ENCODE results near the gene TMEM151A. TPM values are rescaled to one million over a fixed set of nuclear protein-coding genes. Genes with fewer than 3 reads are reported as not detected.

TMEM151A gene
- total and polyA plus RNA-seq, 2 of the 4 experiments (the other 2 are of a cell fraction): 0.03 TPM; not detected in 1

GRCh38 chr11:66247295-66247694 is 44.4 kb upstream of the TMEM151A start:
- H3K4me2 ChIP-seq (ENCODE audit: low read depth, low read length): no peak overlapping the region
- H3K4me3 ChIP-seq (ENCODE audit: insufficient read depth, low read depth, low read length): no peak overlapping the region
- H3K14ac ChIP-seq (replicated peaks; ENCODE audit: low read depth, low read length): no peak overlapping the region
- no peak overlapping the region for H3K56ac ChIP-seq (ENCODE audit: extremely low read depth, insufficient read depth, low read length)
- no peak overlapping the region for H3K9ac ChIP-seq (ENCODE audit: low read depth, low read length)
- no peak overlapping the region for H2BK120ac ChIP-seq (ENCODE audit: low read depth, low read length)
- no peak overlapping the region for H2BK15ac ChIP-seq (ENCODE audit: low read depth, low read length)
- H3K18ac ChIP-seq (ENCODE audit: low read depth, low read length): no peak overlapping the region
- no peaks in the 10 kb centered on the region for H3K9me3 ChIP-seq (ENCODE audit: control insufficient read depth, insufficient read depth, low read length)
- no peak overlapping the region for H4K5ac ChIP-seq (ENCODE audit: low read depth, low read length)
- H3K79me1 ChIP-seq (ENCODE audit: low read depth in 1 of 2, low read length in 2 of 2): no peaks in the 10 kb centered on the region; a peak in 1 of 4 replicates
- no peak overlapping the region for H2BK5ac ChIP-seq (ENCODE audit: low read depth, low read length, poor library complexity, severe bottlenecking)
- peaks cover 11% of the 10 kb centered on the region; the same call in 1 of the 2 replicates for H3K9me1 ChIP-seq (ENCODE audit: insufficient read depth, low read length)
- no peak overlapping the region for H4K91ac ChIP-seq (ENCODE audit: insufficient read depth, low read depth, low read length)
- ATAC-seq (ENCODE audit: low read depth): no peak
- H2AK5ac ChIP-seq (ENCODE audit: low read depth, low read length): no peak overlapping the region
- no peak overlapping the region for H2BK20ac ChIP-seq (ENCODE audit: low read depth, low read length)
- no TSS peak for BruUV-seq (replicated peaks)
- no peak overlapping the region for H2AK9ac ChIP-seq (replicated peaks; ENCODE audit: low read depth, low read length, poor library complexity)
- no peaks in the 10 kb centered on the region for H3K4me1 ChIP-seq (ENCODE audit: control insufficient read depth, insufficient read depth, low read length)
- peaks cover 30% of the 10 kb centered on the region for H3K36me3 ChIP-seq (ENCODE audit: control insufficient read depth, insufficient read depth, low read length)
- no peak for DNase-seq
- H3K27ac ChIP-seq (ENCODE audit: insufficient read depth, low read length): no peak overlapping the region
- no peaks in the 10 kb centered on the region for H4K20me1 ChIP-seq (ENCODE audit: insufficient read depth, low read length)
- intact Hi-C loops (cut with micrococcal nuclease): no loop called here
- no peak overlapping the region for H2AFZ ChIP-seq (replicated peaks; ENCODE audit: low read length, poor library complexity)
- dilution Hi-C loops (cut with HindIII; ENCODE audit: low sequenced_read_pairs, unreplicated experiment): no loop called here
- in situ Hi-C loops (cut with MboI; ENCODE audit: low sequenced_read_pairs): no loop called here
- CTCF ChIA-PET: no interaction called here
- no peak overlapping the region for H3K4ac ChIP-seq (ENCODE audit: low read depth, low read length)
- 84% methylated on average over 4 of the region's 4 CpGs; no CpG with 5 or more reads in 1 of the 2 experiments for WGBS, 2 experiments (ENCODE audit: extremely low coverage in 2 of 2, insufficient read length in 1 of 2)
- no peak for TF ChIP-seq MAFK (IDR thresholded peaks at IDR 0.05; ENCODE audit: low read depth, low read length)
- TF ChIP-seq MXI1 (IDR thresholded peaks at IDR 0.05; ENCODE audit: borderline replicate concordance, low read depth, low read length): no peak
- no peak for TF ChIP-seq ELK1 (IDR thresholded peaks at IDR 0.05; ENCODE audit: borderline replicate concordance, low read depth, low read length)
- TF ChIP-seq MAZ (IDR thresholded peaks at IDR 0.05; ENCODE audit: borderline replicate concordance, low read depth, low read length): no peak
- no peak for TF ChIP-seq POLR2A (IDR thresholded peaks at IDR 0.05; ENCODE audit: low read depth, low read length)
- TF ChIP-seq USF2 (IDR thresholded peaks at IDR 0.05; ENCODE audit: low read depth, low read length): no peak
- TF ChIP-seq CTCF (conservative IDR thresholded peaks at IDR 0.05; ENCODE audit: low read depth, low read length): no peak
- no peak for TF ChIP-seq FOS (IDR thresholded peaks at IDR 0.05; ENCODE audit: low read depth, low read length)
- no peak for TF ChIP-seq RFX5 (IDR thresholded peaks at IDR 0.05; ENCODE audit: low read depth, low read length)
- no peak for TF ChIP-seq SMC3 (IDR thresholded peaks at IDR 0.05; ENCODE audit: low read depth, low read length)
- no peak for TF ChIP-seq CEBPB (IDR thresholded peaks at IDR 0.05; ENCODE audit: low read depth, low read length)
- no peaks in the 10 kb centered on the region for H3K27me3 ChIP-seq (ENCODE audit: control insufficient read depth, insufficient read depth, low read length)
- no peak overlapping the region for H3K23ac ChIP-seq (ENCODE audit: low read depth, low read length)
- POLR2A ChIA-PET (ENCODE audit: unreplicated experiment): no interaction called here
- H4K8ac ChIP-seq (ENCODE audit: low read depth in 2 of 2, low read length in 2 of 2): no peak overlapping the region

Measured in IMR-90 (cell line).